Neural progenitor cell (in vitro differentiated cells): ENCODE results near the gene SLC48A1.

ENCODE experiments used
- EZH2 ChIP-seq: fragments of 200-600 bp; sonication (generic); IDR thresholded peaks from 2 replicates; pipeline ENCODE4 v1.6.1; 2017; ENCODE audit warnings: antibody characterized with exemption, mild to moderate bottlenecking, moderate library complexity
- TF ChIP-seq, protein P1 (sequence below): fragments of 200-600 bp; sonication (generic); IDR thresholded peaks from 2 replicates; pipeline ENCODE4 v1.5.1; 2017; ENCODE audit warnings: antibody characterized with exemption, mild to moderate bottlenecking

DNA sequence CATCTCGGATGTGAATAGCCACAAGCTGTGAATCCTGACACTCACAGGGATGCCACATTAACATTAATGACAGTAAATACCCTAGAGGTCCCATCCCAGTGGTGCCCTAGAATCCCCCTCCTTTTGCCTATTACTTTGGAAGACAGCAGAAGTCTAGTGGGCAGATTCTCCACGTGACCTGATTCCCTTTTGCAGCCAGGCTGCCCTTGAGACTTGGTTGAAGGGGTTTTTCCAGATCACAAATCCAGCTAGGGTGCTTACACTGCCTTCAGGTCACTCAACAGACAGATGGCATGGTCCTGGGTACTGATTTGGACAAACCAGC, 38.0 kb downstream of the SLC48A1 start:
- TF ChIP-seq, protein P1, sequence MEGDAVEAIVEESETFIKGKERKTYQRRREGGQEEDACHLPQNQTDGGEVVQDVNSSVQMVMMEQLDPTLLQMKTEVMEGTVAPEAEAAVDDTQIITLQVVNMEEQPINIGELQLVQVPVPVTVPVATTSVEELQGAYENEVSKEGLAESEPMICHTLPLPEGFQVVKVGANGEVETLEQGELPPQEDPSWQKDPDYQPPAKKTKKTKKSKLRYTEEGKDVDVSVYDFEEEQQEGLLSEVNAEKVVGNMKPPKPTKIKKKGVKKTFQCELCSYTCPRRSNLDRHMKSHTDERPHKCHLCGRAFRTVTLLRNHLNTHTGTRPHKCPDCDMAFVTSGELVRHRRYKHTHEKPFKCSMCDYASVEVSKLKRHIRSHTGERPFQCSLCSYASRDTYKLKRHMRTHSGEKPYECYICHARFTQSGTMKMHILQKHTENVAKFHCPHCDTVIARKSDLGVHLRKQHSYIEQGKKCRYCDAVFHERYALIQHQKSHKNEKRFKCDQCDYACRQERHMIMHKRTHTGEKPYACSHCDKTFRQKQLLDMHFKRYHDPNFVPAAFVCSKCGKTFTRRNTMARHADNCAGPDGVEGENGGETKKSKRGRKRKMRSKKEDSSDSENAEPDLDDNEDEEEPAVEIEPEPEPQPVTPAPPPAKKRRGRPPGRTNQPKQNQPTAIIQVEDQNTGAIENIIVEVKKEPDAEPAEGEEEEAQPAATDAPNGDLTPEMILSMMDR: no peak
- no peak for TF ChIP-seq EZH2
